ENCODE data around the gene LPP.

LPP gene

GRCh38 chr3:188486126-188486525 is 332.2 kb downstream of the LPP start:
- DNase-seq = no peak
- H3K4me1 ChIP-seq = no peaks in the 10 kb centered on the region

GRCh38 chr3:188486952-188487351 is 333.0 kb downstream of the LPP start:
- Histone ChIP-seq H3K36me3 (no peaks in the 10 kb centered on the region), H3K4me1 (no peaks in the 10 kb centered on the region), H3K4me3 (ENCODE audit: low read depth, low read length) (no peak overlapping the region), H3K9me3 (no peaks in the 10 kb centered on the region), H3K27me3 (no peaks in the 10 kb centered on the region)
- no peak for DNase-seq
- TF ChIP-seq CTCF (IDR thresholded peaks at IDR 0.05; ENCODE audit: low read depth, low read length) = no peak

More at GRCh38 chr3:188486126-188486525, 332.2 kb downstream of the LPP start:
- H3K36me3 ChIP-seq = no peaks in the 10 kb centered on the region
- H3K27me3 ChIP-seq = no peaks in the 10 kb centered on the region
- no peak for TF ChIP-seq CTCF (IDR thresholded peaks at IDR 0.05; ENCODE audit: low read depth, low read length)
- H3K9me3 ChIP-seq = no peaks in the 10 kb centered on the region
- H3K4me3 ChIP-seq (ENCODE audit: low read depth, low read length) = no peak overlapping the region

GRCh38 chr3:188487652-188488051 is 333.7 kb downstream of the LPP start:
- TF ChIP-seq CTCF (IDR thresholded peaks at IDR 0.05; ENCODE audit: low read depth, low read length) = no peak
- no peak for DNase-seq
- Histone ChIP-seq H3K4me3 (ENCODE audit: low read depth, low read length) (no peak overlapping the region), H3K4me1 (no peaks in the 10 kb centered on the region), H3K9me3 (no peaks in the 10 kb centered on the region), H3K27me3 (no peaks in the 10 kb centered on the region), H3K36me3 (no peaks in the 10 kb centered on the region)

DNA sequence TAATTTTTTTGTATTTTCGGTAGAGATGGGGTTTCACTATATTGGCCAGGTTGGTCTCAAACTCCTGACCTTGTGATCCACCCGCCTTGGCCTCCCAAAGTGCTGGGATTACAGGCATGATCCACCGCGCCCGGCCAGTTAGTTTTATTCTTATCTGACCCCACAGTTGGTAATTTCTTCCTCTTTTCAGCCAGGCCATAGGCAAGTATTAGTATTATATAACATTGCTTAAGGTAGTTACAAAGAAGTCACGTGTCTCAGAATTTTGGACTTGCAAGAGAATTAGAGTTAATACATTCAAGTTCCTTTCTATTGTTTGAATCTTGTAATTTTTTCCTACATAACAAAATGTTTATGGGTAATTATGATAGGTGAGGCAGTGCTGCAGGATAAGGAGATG is 334.8 kb downstream of the LPP start:
- H3K4me3 ChIP-seq (ENCODE audit: low read depth, low read length) = no peak overlapping the region
- TF ChIP-seq CTCF (IDR thresholded peaks at IDR 0.05; ENCODE audit: low read depth, low read length) = no peak
- H3K27me3 ChIP-seq = no peaks in the 10 kb centered on the region
- no peaks in the 10 kb centered on the region for H3K4me1 ChIP-seq
- DNase-seq = no peak
- H3K36me3 ChIP-seq = no peaks in the 10 kb centered on the region
- no peaks in the 10 kb centered on the region for H3K9me3 ChIP-seq

DNA sequence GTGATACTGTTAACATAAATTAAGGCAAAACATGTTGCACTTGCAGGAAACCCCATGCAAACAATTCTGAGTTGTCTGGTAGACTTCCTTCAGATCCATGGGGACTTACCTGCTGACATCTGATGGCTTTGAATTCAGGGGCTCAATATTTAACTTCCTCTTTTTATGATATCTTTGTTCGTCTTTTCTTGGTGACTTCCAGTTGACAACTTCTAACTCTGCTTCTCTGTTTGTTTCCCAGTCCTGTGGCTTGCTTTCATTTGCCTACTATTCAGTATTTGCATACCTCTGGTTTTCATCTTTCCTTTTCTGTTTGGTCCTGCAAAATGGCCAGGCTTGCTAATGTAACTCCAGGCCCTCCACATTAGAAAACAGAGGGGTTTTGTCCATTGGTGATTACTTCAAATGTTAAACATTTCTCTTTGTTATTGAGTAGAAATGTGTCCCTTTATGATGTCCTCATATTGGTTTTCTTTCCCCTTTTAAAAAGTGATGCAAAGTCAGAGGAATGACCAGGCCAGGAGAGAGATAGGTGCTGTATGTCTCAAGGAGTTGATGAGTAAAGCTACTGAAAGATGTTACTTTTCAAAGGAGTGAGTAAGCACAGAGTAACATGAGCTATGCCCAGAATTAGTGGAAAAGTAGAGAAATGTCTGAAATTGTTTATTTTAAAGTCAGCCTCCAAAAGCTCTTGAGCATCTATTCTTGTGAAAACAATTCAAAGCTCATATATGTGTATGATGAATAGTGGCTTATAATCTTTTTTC is 335.9 kb downstream of the LPP start:
- no peaks in the 10 kb centered on the region for H3K36me3 ChIP-seq
- no peaks in the 10 kb centered on the region for H3K9me3 ChIP-seq
- no peak overlapping the region for H3K4me3 ChIP-seq (ENCODE audit: low read depth, low read length)
- TF ChIP-seq CTCF (IDR thresholded peaks at IDR 0.05; ENCODE audit: low read depth, low read length) = no peak
- H3K27me3 ChIP-seq = no peaks in the 10 kb centered on the region
- no peak for DNase-seq
- no peaks in the 10 kb centered on the region for H3K4me1 ChIP-seq

DNA sequence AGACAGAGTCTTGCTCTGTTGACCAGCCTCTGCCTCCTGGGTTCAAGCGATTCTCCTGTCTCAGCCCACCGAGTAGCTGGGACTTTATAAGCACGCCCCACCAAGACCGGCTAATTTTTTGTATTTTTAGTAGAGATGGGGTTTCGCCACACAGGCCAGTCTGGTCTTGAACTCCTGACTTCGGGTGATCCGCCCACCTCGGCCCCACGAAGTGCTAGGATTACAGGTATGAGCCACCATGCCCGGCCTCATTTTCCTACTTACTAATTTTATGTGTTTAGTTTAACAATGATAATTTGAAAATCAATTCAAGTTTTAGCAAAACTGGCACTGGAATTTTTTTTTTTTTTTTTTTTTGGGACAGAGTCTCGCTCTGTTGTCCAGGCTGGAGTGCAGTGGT is 336.5 kb downstream of the LPP start:
- no peaks in the 10 kb centered on the region for H3K9me3 ChIP-seq
- TF ChIP-seq CTCF (IDR thresholded peaks at IDR 0.05; ENCODE audit: low read depth, low read length) = no peak
- H3K4me3 ChIP-seq (ENCODE audit: low read depth, low read length) = no peak overlapping the region
- H3K27me3 ChIP-seq = no peaks in the 10 kb centered on the region
- no peak for DNase-seq
- H3K36me3 ChIP-seq = no peaks in the 10 kb centered on the region
- H3K4me1 ChIP-seq = no peaks in the 10 kb centered on the region

All from BE2C (cell line).